HG02981 (cell line): ENCODE data around the gene AZGP1.
"Not testable (repeated sequence)": the region's sequence is repeated elsewhere in the genome, so short reads cannot be mapped to it uniquely, and the experiment has no call there.

Experiments used
- ATAC-seq: cut with Tn5 transposase; IDR thresholded peaks from one replicate; pipeline ENCODE4 v1.9.1; 2021; ENCODE audit warnings: mild to moderate bottlenecking, moderate library complexity; ENCODE audit not compliant: unreplicated experiment

AZGP1 gene

GRCh38 chr7:99975782-99976521 is at the start of gene AZGP1:
TSS of gene AZGP1 (minus strand) at chr7:99976031. CDS start at chr7:99976020, 11 bp downstream.
- ATAC-seq, result no peak

GRCh38 chr7:100024020-100024619 is 48.3 kb upstream of the AZGP1 start:
- no peak for ATAC-seq

DNA sequence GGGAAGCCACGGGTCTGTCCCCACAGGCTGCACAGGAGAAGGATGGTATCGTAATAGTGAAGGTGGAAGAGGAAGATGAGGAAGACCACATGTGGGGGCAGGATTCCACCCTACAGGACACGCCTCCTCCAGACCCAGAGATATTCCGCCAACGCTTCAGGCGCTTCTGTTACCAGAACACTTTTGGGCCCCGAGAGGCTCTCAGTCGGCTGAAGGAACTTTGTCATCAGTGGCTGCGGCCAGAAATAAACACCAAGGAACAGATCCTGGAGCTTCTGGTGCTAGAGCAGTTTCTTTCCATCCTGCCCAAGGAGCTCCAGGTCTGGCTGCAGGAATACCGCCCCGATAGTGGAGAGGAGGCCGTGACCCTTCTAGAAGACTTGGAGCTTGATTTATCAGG is 47.7 kb upstream of the AZGP1 start:
- no peak for ATAC-seq

DNA sequence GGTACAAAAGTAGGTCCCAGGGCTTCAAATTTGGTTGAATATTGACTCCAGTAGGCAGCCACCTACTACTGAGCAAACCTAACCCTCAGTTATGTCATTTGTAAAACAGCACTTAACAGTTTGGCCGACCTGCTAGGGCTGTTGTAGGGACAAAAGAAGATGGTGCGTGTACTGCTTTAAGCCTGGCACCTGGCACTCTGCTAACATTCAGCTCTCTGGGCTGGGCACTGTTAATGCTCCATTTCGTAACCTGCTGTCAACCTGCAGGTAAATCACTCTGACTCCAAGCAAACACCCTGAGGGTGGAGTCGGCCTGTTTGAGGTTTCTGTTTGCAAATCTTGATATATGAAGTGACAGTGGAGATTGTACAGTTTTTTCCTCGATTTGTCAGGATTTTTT is 46.8 kb upstream of the AZGP1 start:
- ATAC-seq, result no peak

- ATAC-seq, result no peak
Observed at GRCh38 chr7:100021297-100021696, 45.5 kb upstream of the AZGP1 start.

DNA sequence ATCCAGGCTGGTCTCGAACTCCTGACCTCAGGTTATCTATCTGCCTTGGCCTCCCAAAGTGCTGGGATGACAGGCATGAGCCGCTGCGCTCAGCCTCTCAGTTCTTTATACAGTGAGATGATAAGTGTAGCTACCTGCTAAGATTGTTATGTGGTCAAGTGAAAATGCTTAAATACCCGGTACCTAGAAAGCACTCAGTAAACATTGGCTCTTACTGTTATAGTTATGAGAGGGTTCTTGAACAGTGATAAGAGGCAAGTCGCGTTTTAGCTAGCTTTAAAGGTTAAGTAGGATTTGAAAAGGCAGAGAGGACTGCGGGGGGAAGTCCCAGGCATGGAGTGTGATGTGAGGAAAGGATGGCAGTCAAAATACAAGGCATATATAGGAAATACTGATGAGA is 44.1 kb upstream of the AZGP1 start:
- ATAC-seq, result no peak

DNA sequence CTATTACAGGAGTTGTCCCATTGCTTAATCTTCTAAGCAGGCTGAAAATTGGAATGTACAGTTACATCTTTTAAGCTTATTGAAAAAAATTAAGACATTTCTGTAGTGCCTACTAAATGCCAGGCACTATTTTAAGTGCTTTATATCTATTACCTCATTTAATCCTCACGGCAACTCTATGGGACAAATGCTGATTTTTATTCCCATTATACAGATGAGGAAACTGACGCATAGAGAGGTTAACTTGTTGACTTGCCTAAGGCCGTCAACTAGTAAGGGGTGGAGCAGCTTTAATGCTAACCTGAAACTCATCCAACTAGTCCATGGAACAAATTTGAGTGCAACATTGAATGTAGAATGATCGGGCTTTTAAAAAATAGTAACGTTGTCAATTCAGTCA is 42.0 kb upstream of the AZGP1 start:
- ATAC-seq, result no peak

GRCh38 chr7:100017300-100017699 is 41.5 kb upstream of the AZGP1 start:
- no peak for ATAC-seq

- no peak for ATAC-seq
Observed at GRCh38 chr7:100016215-100016901, 40.5 kb upstream of the AZGP1 start.

GRCh38 chr7:100015232-100016214 is 39.7 kb upstream of the AZGP1 start, which contains the start of gene ZKSCAN1:
TSS of gene ZKSCAN1 (plus strand) at chr7:100015596. CDS start at chr7:100023507, 7,911 bp downstream.
- peak; percentile 94 for ATAC-seq

- no peak for ATAC-seq
Observed at GRCh38 chr7:100013328-100013676, 37.5 kb upstream of the AZGP1 start.

DNA sequence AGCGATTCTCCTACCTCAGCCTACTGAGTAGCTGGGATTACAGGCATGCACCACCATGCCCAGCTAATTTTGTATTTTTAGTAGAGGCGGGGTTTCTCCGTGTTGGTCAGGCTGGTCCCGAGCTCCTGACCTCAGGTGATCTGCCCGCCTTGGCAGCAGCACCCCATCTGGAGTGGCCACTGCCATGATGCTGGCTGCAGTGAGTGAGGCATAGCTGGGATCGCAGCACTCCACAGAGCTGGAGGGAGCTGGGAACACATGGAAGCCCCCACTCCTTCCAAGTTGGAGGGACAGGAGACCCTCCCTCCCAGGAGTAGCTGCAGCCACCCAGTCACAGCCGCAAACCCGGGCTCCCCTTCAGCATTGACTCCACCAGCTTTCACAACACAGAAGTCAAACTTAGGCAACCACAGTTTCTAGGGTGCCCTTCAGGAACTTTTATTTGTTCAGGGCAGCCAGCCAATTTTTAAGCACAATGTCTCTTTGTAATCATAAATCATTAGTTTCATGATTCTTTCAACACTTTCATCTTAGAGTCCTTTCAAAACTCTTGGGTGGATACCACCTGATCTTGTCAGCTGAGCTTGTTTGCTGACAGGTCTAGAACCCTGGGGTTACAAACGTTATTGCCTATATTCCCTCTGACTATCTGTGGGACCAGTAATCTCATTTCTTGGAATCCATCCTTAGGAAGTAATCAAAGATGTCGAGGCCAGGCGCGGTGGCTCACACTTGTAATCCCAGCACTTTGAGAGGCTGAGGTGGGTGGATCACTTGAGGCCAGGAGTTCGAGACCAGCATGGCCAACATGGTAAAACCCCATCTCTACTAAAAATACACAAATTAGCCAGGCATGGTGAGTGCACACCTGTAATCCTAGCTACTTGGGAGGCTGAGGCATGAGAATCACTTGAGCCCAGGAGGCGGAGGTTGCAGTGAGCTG is 36.8 kb upstream of the AZGP1 start:
- not testable (repeated sequence) for ATAC-seq

GRCh38 chr7:100011516-100011915 is 35.7 kb upstream of the AZGP1 start:
- no peak for ATAC-seq

DNA sequence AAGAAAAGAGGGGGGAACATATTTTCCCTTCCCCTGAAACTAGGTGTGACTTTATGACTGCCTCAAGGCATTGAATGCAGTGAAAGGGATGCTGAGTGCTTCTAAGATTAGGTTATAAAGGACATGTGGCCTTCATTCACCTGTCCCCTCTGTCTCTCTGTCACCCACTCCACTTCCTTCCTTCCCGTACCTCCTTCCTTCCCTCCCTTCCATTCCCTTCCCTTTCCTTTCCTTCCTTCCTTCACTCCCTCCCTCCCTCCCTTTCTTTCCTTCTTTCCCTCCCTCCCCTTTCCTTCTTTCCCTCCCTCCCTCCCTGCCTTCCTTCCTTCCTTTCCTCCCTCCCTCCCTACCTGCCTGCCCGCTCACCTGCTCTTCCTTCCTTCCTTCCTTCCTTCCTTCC is 35.1 kb upstream of the AZGP1 start:
- ATAC-seq, result no peak

DNA sequence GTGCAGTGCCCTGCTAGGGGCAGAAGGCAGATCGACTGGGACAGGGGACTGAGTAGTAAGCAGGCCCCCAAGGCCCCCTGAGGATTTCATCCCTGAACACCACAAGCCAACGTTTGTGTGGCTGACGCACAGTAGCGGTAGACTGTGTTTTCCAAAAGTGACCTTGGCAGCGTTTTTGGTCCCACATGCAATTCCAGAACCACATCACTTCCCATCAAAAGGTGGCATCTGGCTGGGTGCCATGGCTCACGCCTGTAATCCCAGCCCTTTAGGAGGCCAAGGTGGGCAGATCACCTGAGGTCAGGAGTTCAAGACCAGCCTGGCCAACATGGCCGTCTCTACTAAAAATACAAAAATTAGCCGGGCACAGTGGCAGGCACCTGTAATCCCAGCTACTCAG is 34.1 kb upstream of the AZGP1 start:
- not testable (repeated sequence) for ATAC-seq

DNA sequence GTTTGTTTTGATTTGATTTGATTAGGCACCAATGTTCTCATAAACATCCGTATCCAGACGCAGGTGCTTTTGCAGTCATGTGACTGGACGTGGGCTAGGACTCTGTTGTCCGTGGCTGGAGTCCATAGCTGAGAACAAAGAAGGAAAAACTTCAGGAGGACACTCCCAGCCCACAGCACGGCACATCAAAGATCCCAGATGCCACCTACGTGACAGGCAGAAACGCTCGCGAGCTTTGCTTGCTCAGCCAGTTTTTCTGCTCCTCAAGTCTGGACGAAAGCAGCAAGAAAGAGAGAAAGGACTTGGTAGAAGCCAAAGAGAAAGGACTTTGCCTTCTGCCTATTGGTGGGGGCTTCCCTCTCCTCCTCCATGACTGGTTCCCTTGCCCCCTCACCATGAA is 32.7 kb upstream of the AZGP1 start:
- no peak for ATAC-seq

- ATAC-seq, result no peak
Observed at GRCh38 chr7:100007887-100008286, 32.1 kb upstream of the AZGP1 start.

GRCh38 chr7:100003711-100004661 is 28.2 kb upstream of the AZGP1 start:
- no peak for ATAC-seq

GRCh38 chr7:100000239-100000638 is 24.4 kb upstream of the AZGP1 start:
- no peak for ATAC-seq
